IMR-90 (cell line): ENCODE results near the gene TRMT10B.

ENCODE experiments used
- BHLHE40 ChIP-seq: fragments of 150-350 bp; IDR thresholded peaks from 2 replicates; pipeline ENCODE4 v1.6.1; 2016; ENCODE audit warnings: mild to moderate bottlenecking, low read depth, low read length
- CEBPB ChIP-seq: IDR thresholded peaks from 2 replicates; pipeline ENCODE4 v1.6.1; 2012; ENCODE audit warnings: low read depth, low read length, improper control_type of control experiment
- CTCF ChIP-seq: conservative IDR thresholded peaks from 2 replicates; pipeline ENCODE4 v1.5.1; 2012; ENCODE audit warnings: mild to moderate bottlenecking, low read depth, low read length, improper control_type of control experiment
- ELK1 ChIP-seq: fragments of 150-350 bp; IDR thresholded peaks from 2 replicates; pipeline ENCODE4 v1.6.1; 2016; ENCODE audit warnings: low read depth, mild to moderate bottlenecking, low read length, moderate library complexity, borderline replicate concordance
- FOS ChIP-seq: fragments of 150-350 bp; IDR thresholded peaks from 2 replicates; pipeline ENCODE4 v1.6.1; 2016; ENCODE audit warnings: low read depth, low read length
- MAZ ChIP-seq: IDR thresholded peaks from 2 replicates; pipeline ENCODE4 v1.6.1; 2012; ENCODE audit warnings: low read depth, mild to moderate bottlenecking, low read length, improper control_type of control experiment, moderate library complexity, borderline replicate concordance
- MXI1 ChIP-seq: IDR thresholded peaks from 2 replicates; pipeline ENCODE4 v1.6.1; 2012; ENCODE audit warnings: low read depth, mild to moderate bottlenecking, low read length, moderate library complexity, borderline replicate concordance
- NFE2L2 ChIP-seq: fragments of 150-350 bp; IDR thresholded peaks from 2 replicates; pipeline ENCODE4 v1.6.1; 2016; ENCODE audit warnings: low read depth, mild to moderate bottlenecking, low read length
- POLR2A ChIP-seq: IDR thresholded peaks from 2 replicates; pipeline ENCODE4 v1.6.1; 2012; ENCODE audit warnings: mild to moderate bottlenecking, low read depth, low read length
- RAD21 ChIP-seq: IDR thresholded peaks from 2 replicates; pipeline ENCODE4 v1.6.1; 2012; ENCODE audit warnings: low read length, improper control_type of control experiment
- RCOR1 ChIP-seq: IDR thresholded peaks from 2 replicates; pipeline ENCODE4 v1.6.1; 2012; ENCODE audit warnings: mild to moderate bottlenecking, low read length, improper control_type of control experiment; ENCODE audit not compliant: insufficient replicate concordance
- RFX5 ChIP-seq: IDR thresholded peaks from 2 replicates; pipeline ENCODE4 v1.8.0; 2012; ENCODE audit warnings: low read depth, mild to moderate bottlenecking, low read length, moderate library complexity
- TF ChIP-seq, protein P1 (sequence below): fragments of 150-350 bp; IDR thresholded peaks from 2 replicates; pipeline ENCODE4 v1.6.1; 2017; ENCODE audit warnings: mild to moderate bottlenecking, antibody characterized with exemption, low read length, low read depth

- TF ChIP-seq CEBPB (no peak), CTCF (no peak), ELK1 (no peak), POLR2A (no peak), MAZ (no peak), BHLHE40 (no peak), RFX5 (no peak), NFE2L2 (no peak), RAD21 (no peak), MXI1 (no peak), FOS (no peak), RCOR1 (no peak)
- TF ChIP-seq, protein P1, sequence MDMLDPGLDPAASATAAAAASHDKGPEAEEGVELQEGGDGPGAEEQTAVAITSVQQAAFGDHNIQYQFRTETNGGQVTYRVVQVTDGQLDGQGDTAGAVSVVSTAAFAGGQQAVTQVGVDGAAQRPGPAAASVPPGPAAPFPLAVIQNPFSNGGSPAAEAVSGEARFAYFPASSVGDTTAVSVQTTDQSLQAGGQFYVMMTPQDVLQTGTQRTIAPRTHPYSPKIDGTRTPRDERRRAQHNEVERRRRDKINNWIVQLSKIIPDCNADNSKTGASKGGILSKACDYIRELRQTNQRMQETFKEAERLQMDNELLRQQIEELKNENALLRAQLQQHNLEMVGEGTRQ: no peak
Measured at GRCh38 chr9:37739222-37739621, 14.4 kb upstream of the TRMT10B start.
